ENCODE data around the gene MEG3.

Gene MEG3

GRCh38 chr14:100902295-100903133 is 76.6 kb downstream of the MEG3 start:
- TF ChIP-seq CTCF (IDR thresholded peaks at IDR 0.05; ENCODE audit: unreplicated experiment in 3 of 3) = peak in 2 of 3 experiments; percentile 17 to 22

GRCh38 chr14:100903134-100903468 is 77.2 kb downstream of the MEG3 start:
- Mint-ChIP-seq H3K4me1 (peaks cover 78% of the 10 kb centered on the region), H3K4me3 (peak overlapping the region; percentile 42 to 72 (median 65)), H3K36me3 (ENCODE audit: low read depth) (no peaks in the 10 kb centered on the region), H3K27ac (peak overlapping the region in 2 of 3 experiments; percentile 67 to 79), H3K9me3 (no peaks in the 10 kb centered on the region), H3K27me3 (ENCODE audit: low read depth) (peaks cover 79% of the 10 kb centered on the region)
- no peak for TF ChIP-seq CTCF (IDR thresholded peaks at IDR 0.05; ENCODE audit: unreplicated experiment in 3 of 3)

More at GRCh38 chr14:100902295-100903133, 76.6 kb downstream of the MEG3 start:
- Mint-ChIP-seq H3K27me3 (ENCODE audit: low read depth) (peaks cover 76% of the 10 kb centered on the region), H3K4me1 (peaks cover 84% of the 10 kb centered on the region), H3K36me3 (ENCODE audit: low read depth) (no peaks in the 10 kb centered on the region), H3K9me3 (no peaks in the 10 kb centered on the region), H3K4me3 (peak overlapping the region; percentile 21 to 72 (median 65)), H3K27ac (peak overlapping the region in 2 of 3 experiments; percentile 67 to 79)

- H3K27ac Mint-ChIP-seq = peak within 1 kb of the TSS; percentile 56 to 79 (median 67)
- H3K4me3 Mint-ChIP-seq = peak within 1 kb of the TSS; percentile 72 to 88 (median 87)
- no peaks in the 10 kb centered on the region for H3K36me3 Mint-ChIP-seq (ENCODE audit: low read depth)
- peaks cover 74% of the 10 kb centered on the region for H3K4me1 Mint-ChIP-seq
- peaks cover 82% of the 10 kb centered on the region for H3K27me3 Mint-ChIP-seq (ENCODE audit: low read depth)
- TF ChIP-seq CTCF (IDR thresholded peaks at IDR 0.05; ENCODE audit: unreplicated experiment in 3 of 3) = no peak
- H3K9me3 Mint-ChIP-seq = no peaks in the 10 kb centered on the region
Measured at GRCh38 chr14:100903672-100904185, 77.8 kb downstream of the MEG3 start, which contains the start of gene RTL1. Gene RTL1 (minus strand): TSS chr14:100903722. CDS start chr14:100884788, 18,934 bp downstream.

GRCh38 chr14:100904307-100905087 is 78.6 kb downstream of the MEG3 start:
- H3K9me3 Mint-ChIP-seq = no peaks in the 10 kb centered on the region
- peaks cover 70% of the 10 kb centered on the region for H3K4me1 Mint-ChIP-seq
- peaks cover 74% of the 10 kb centered on the region for H3K27me3 Mint-ChIP-seq (ENCODE audit: low read depth)
- TF ChIP-seq CTCF (IDR thresholded peaks at IDR 0.05; ENCODE audit: unreplicated experiment in 3 of 3) = peak; percentile 54 to 59 (median 59)
- H3K4me3 Mint-ChIP-seq = peak overlapping the region; percentile 82 to 88 (median 87)
- no peaks in the 10 kb centered on the region for H3K36me3 Mint-ChIP-seq (ENCODE audit: low read depth)
- H3K27ac Mint-ChIP-seq = peak overlapping the region in 2 of 3 experiments; percentile 67 to 70

GRCh38 chr14:100905166-100905565 is 79.2 kb downstream of the MEG3 start:
- peaks cover 68% of the 10 kb centered on the region for H3K27me3 Mint-ChIP-seq (ENCODE audit: low read depth)
- TF ChIP-seq CTCF (IDR thresholded peaks at IDR 0.05; ENCODE audit: unreplicated experiment in 3 of 3) = no peak
- H3K36me3 Mint-ChIP-seq (ENCODE audit: low read depth) = no peaks in the 10 kb centered on the region
- peak overlapping the region in 2 of 3 experiments; percentile 42 to 67 for H3K27ac Mint-ChIP-seq
- peaks cover 63% of the 10 kb centered on the region for H3K4me1 Mint-ChIP-seq
- H3K9me3 Mint-ChIP-seq = no peaks in the 10 kb centered on the region
- peak overlapping the region; percentile 76 to 87 (median 82) for H3K4me3 Mint-ChIP-seq
